WTC11 (cell line): ENCODE results near the gene NUDCD3. TPM values are rescaled to one million over a fixed set of nuclear protein-coding genes. Genes with fewer than 3 reads are reported as not detected.

ENCODE experiments used
- ATAC-seq: fragments of 200-7000 bp; cut with Tn5 transposase; 2 replicates; pipeline ENCODE4 v1.10.0; 2021; ENCODE audit warnings: mild to moderate bottlenecking, moderate library complexity
- CTCF ChIA-PET: fragments of 300-600 bp; sonication (Branson Sonifier 250); formaldehyde crosslinking; loops from one replicate; lab custom pipeline; 2021; ENCODE audit warnings: antibody characterized with exemption; lab: Charles Lee
- POLR2A ChIA-PET: fragments of 350-600 bp; sonication (Branson Sonifier 250); formaldehyde crosslinking; loops from one replicate; lab custom pipeline; 2021; ENCODE audit warnings: antibody characterized with exemption; lab: Charles Lee
- DNase-seq: peaks from one replicate; pipeline ENCODE4 v3.0.0; 2021; ENCODE audit warnings: low spot score
- H3K27ac Mint-ChIP-seq: 2 replicates; pipeline ENCODE4 v1.8.0; 2021; ENCODE audit warnings: mixed read lengths
- H3K27me3 Mint-ChIP-seq: 2 replicates; pipeline ENCODE4 v1.8.0; 2021; ENCODE audit warnings: low read depth, mild to moderate bottlenecking, moderate library complexity, mixed read lengths
- H3K36me3 Mint-ChIP-seq: 2 replicates; pipeline ENCODE4 v1.8.0; 2021; ENCODE audit warnings: mixed read lengths
- H3K4me1 Mint-ChIP-seq: 2 replicates; pipeline ENCODE4 v1.8.0; 2022; ENCODE audit warnings: mixed read lengths
- H3K4me3 Mint-ChIP-seq: 2 replicates; pipeline ENCODE4 v1.8.0; 2021; ENCODE audit warnings: mild to moderate bottlenecking, moderate library complexity, mixed read lengths
- H3K9me3 Mint-ChIP-seq: 2 replicates; pipeline ENCODE4 v1.8.0; 2021; ENCODE audit warnings: mixed read lengths
- FOXJ3 ChIP-seq: sonication (generic); formaldehyde crosslinking; IDR thresholded peaks from 2 replicates; pipeline ENCODE4 v1.9.0; 2021; ENCODE audit warnings: missing genetic modification reagents, mild to moderate bottlenecking, borderline replicate concordance
- FOXK1 ChIP-seq: sonication (generic); formaldehyde crosslinking; IDR thresholded peaks from 2 replicates; pipeline ENCODE4 v1.8.0; 2022; ENCODE audit warnings: mild to moderate bottlenecking, moderate library complexity, missing genetic modification reagents
- FOXP1 ChIP-seq: sonication (generic); formaldehyde crosslinking; IDR thresholded peaks from 2 replicates; pipeline ENCODE4 v1.8.0; 2022; ENCODE audit warnings: missing genetic modification reagents, mild to moderate bottlenecking, moderate library complexity, borderline replicate concordance
- GRHL2 ChIP-seq: fragments of 250-450 bp; sonication (Bioruptor Pico); IDR thresholded peaks from 2 replicates; pipeline ENCODE4 v1.8.0; 2022; ENCODE audit warnings: mild to moderate bottlenecking, moderate library complexity; ENCODE audit not compliant: insufficient replicate concordance, severe bottlenecking
- IRF2 ChIP-seq: sonication (generic); formaldehyde crosslinking; IDR thresholded peaks from 2 replicates; pipeline ENCODE4 v1.8.0; 2022; ENCODE audit warnings: low read depth, missing genetic modification reagents, borderline replicate concordance
- NFATC4 ChIP-seq: fragments of 250-450 bp; sonication (Bioruptor Pico); IDR thresholded peaks from 2 replicates; pipeline ENCODE4 v1.9.0; 2021; ENCODE audit warnings: mild to moderate bottlenecking
- OVOL2 ChIP-seq: fragments of 250-450 bp; sonication (Bioruptor Pico); IDR thresholded peaks from 2 replicates; pipeline ENCODE4 v1.9.0; 2021; ENCODE audit warnings: mild to moderate bottlenecking, borderline replicate concordance
- PRRX2 ChIP-seq: fragments of 250-450 bp; sonication (Bioruptor Pico); IDR thresholded peaks from 2 replicates; pipeline ENCODE4 v1.8.0; 2021; ENCODE audit warnings: mild to moderate bottlenecking
- ZNF138 ChIP-seq: sonication (generic); formaldehyde crosslinking; conservative IDR thresholded peaks from 2 replicates; pipeline ENCODE4 v1.8.1; 2022; ENCODE audit warnings: mild to moderate bottlenecking, moderate library complexity, missing genetic modification reagents
- total RNA-seq: library from RNA; stranded (reverse); gene quantifications from 3 replicates; pipeline ENCODE4 v1.2.3, GENCODE V29; 2021
- TF ChIP-seq, protein P1 (sequence below): sonication (generic); formaldehyde crosslinking; IDR thresholded peaks from 2 replicates; pipeline ENCODE4 v1.8.1; 2022; ENCODE audit warnings: mild to moderate bottlenecking, missing genetic modification reagents, moderate library complexity, borderline replicate concordance
- TF ChIP-seq, protein P2 (sequence below): fragments of 250-450 bp; sonication (Bioruptor Pico); IDR thresholded peaks from 2 replicates; pipeline ENCODE4 v1.8.0; 2021; ENCODE audit warnings: mild to moderate bottlenecking
- TF ChIP-seq, protein P3 (sequence below): sonication (generic); formaldehyde crosslinking; IDR thresholded peaks from 2 replicates; pipeline ENCODE4 v1.8.1; 2023; ENCODE audit warnings: mild to moderate bottlenecking, moderate library complexity, missing genetic modification reagents
- TF ChIP-seq, protein P4 (sequence below): sonication (generic); formaldehyde crosslinking; IDR thresholded peaks from 2 replicates; pipeline ENCODE4 v1.8.0; 2022; ENCODE audit warnings: mild to moderate bottlenecking, missing genetic modification reagents
- TF ChIP-seq, protein P5 (sequence below): fragments of 250-450 bp; sonication (Bioruptor Pico); IDR thresholded peaks from 2 replicates; pipeline ENCODE4 v1.9.0; 2021; ENCODE audit warnings: moderate library complexity, mild to moderate bottlenecking, inconsistent platforms, borderline replicate concordance
- TF ChIP-seq, protein P6 (sequence below): sonication (generic); formaldehyde crosslinking; IDR thresholded peaks from 2 replicates; pipeline ENCODE4 v1.8.1; 2023; ENCODE audit warnings: mild to moderate bottlenecking, missing genetic modification reagents, borderline replicate concordance
- TF ChIP-seq, protein P7 (sequence below): fragments of 250-450 bp; sonication (Bioruptor Pico); IDR thresholded peaks from 2 replicates; pipeline ENCODE4 v1.9.0; 2021; ENCODE audit warnings: mild to moderate bottlenecking

NUDCD3 gene
- total RNA-seq, 1 experiment from 2014 or later: 71.8 TPM

DNA sequence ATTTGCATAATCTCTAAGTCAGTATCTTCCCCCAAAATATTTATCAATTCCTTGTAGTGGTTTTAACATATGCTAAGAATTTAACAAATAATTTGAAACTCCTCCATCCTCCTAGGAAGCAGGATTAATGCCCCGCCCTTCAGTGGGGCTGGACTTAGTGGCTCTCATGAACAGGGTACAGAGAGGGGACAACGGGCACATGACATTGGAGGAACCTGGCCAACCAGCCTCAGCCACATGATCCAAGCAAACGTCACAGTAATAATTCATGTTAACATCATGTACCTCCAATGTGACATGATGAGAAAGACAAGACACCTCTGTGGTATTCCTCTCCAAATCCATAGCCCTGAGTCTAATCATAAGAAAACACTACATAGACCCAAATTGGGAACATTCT lies 50.5 kb downstream of the NUDCD3 start:
- no peak for ATAC-seq
- H3K27me3 Mint-ChIP-seq: no peaks in the 10 kb centered on the region
- POLR2A ChIA-PET: no interaction called here
- DNase-seq: no peak
- no peaks in the 10 kb centered on the region for H3K9me3 Mint-ChIP-seq
- no peak overlapping the region for H3K27ac Mint-ChIP-seq
- CTCF ChIA-PET: no interaction called here
- TF ChIP-seq, protein P1, sequence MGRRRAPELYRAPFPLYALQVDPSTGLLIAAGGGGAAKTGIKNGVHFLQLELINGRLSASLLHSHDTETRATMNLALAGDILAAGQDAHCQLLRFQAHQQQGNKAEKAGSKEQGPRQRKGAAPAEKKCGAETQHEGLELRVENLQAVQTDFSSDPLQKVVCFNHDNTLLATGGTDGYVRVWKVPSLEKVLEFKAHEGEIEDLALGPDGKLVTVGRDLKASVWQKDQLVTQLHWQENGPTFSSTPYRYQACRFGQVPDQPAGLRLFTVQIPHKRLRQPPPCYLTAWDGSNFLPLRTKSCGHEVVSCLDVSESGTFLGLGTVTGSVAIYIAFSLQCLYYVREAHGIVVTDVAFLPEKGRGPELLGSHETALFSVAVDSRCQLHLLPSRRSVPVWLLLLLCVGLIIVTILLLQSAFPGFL: no peak
- TF ChIP-seq IRF2 (CRISPR knock-in tag): no peak
- no peaks in the 10 kb centered on the region for H3K4me1 Mint-ChIP-seq
- H3K36me3 Mint-ChIP-seq: peaks cover 2% of the 10 kb centered on the region; the same call in 1 of the 2 replicates
- no peak overlapping the region for H3K4me3 Mint-ChIP-seq

DNA sequence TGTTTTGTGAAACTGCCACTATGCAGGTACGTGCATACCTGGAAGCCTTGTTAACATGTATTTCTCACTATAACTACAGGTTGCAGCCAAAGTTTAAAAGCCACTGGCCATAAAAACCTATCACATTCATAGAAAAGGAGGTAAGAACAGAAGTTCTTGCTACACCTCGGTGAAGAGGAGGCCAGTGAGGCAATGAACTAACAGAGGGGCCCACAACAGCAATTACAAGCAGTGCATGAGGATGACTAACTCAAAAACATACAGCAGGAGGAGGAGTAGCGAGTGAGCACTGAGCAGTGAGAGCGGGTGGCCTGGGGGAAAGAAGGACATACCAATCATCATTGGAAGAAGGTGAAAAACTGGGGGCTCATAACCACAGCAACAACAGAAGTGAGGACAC lies 51.6 kb downstream of the NUDCD3 start:
- CTCF ChIA-PET: no interaction called here
- ATAC-seq (no peak), DNase-seq (no peak)
- Mint-ChIP-seq H3K4me3 (no peak overlapping the region), H3K27ac (no peak overlapping the region; the same call in 1 of the 2 replicates), H3K36me3 (peaks cover 2% of the 10 kb centered on the region; the same call in 1 of the 2 replicates), H3K9me3 (no peaks in the 10 kb centered on the region), H3K27me3 (no peaks in the 10 kb centered on the region), H3K4me1 (no peaks in the 10 kb centered on the region)
- TF ChIP-seq, protein P2, sequence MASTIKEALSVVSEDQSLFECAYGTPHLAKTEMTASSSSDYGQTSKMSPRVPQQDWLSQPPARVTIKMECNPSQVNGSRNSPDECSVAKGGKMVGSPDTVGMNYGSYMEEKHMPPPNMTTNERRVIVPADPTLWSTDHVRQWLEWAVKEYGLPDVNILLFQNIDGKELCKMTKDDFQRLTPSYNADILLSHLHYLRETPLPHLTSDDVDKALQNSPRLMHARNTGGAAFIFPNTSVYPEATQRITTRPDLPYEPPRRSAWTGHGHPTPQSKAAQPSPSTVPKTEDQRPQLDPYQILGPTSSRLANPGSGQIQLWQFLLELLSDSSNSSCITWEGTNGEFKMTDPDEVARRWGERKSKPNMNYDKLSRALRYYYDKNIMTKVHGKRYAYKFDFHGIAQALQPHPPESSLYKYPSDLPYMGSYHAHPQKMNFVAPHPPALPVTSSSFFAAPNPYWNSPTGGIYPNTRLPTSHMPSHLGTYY (CRISPR knock-in tag): no peak
- TF ChIP-seq, protein P3, sequence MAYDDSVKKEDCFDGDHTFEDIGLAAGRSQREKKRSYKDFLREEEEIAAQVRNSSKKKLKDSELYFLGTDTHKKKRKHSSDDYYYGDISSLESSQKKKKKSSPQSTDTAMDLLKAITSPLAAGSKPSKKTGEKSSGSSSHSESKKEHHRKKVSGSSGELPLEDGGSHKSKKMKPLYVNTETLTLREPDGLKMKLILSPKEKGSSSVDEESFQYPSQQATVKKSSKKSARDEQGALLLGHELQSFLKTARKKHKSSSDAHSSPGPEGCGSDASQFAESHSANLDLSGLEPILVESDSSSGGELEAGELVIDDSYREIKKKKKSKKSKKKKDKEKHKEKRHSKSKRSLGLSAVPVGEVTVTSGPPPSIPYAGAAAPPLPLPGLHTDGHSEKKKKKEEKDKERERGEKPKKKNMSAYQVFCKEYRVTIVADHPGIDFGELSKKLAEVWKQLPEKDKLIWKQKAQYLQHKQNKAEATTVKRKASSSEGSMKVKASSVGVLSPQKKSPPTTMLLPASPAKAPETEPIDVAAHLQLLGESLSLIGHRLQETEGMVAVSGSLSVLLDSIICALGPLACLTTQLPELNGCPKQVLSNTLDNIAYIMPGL (CRISPR knock-in tag): no peak
- TF ChIP-seq GRHL2 (CRISPR knock-in tag) (no peak), FOXK1 (no peak), ZNF138 (CRISPR knock-in tag) (no peak), FOXJ3 (CRISPR knock-in tag) (no peak), PRRX2 (CRISPR knock-in tag) (no peak), NFATC4 (CRISPR knock-in tag) (no peak), FOXP1 (CRISPR knock-in tag) (no peak), OVOL2 (CRISPR knock-in tag) (no peak)
- TF ChIP-seq, protein P4, sequence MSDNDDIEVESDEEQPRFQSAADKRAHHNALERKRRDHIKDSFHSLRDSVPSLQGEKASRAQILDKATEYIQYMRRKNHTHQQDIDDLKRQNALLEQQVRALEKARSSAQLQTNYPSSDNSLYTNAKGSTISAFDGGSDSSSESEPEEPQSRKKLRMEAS: no peak
- TF ChIP-seq, protein P5, sequence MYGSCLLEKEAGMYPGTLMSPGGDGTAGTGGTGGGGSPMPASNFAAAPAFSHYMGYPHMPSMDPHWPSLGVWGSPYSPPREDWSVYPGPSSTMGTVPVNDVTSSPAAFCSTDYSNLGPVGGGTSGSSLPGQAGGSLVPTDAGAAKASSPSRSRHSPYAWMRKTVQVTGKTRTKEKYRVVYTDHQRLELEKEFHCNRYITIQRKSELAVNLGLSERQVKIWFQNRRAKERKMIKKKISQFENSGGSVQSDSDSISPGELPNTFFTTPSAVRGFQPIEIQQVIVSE (CRISPR knock-in tag): no peak
- TF ChIP-seq, protein P6, sequence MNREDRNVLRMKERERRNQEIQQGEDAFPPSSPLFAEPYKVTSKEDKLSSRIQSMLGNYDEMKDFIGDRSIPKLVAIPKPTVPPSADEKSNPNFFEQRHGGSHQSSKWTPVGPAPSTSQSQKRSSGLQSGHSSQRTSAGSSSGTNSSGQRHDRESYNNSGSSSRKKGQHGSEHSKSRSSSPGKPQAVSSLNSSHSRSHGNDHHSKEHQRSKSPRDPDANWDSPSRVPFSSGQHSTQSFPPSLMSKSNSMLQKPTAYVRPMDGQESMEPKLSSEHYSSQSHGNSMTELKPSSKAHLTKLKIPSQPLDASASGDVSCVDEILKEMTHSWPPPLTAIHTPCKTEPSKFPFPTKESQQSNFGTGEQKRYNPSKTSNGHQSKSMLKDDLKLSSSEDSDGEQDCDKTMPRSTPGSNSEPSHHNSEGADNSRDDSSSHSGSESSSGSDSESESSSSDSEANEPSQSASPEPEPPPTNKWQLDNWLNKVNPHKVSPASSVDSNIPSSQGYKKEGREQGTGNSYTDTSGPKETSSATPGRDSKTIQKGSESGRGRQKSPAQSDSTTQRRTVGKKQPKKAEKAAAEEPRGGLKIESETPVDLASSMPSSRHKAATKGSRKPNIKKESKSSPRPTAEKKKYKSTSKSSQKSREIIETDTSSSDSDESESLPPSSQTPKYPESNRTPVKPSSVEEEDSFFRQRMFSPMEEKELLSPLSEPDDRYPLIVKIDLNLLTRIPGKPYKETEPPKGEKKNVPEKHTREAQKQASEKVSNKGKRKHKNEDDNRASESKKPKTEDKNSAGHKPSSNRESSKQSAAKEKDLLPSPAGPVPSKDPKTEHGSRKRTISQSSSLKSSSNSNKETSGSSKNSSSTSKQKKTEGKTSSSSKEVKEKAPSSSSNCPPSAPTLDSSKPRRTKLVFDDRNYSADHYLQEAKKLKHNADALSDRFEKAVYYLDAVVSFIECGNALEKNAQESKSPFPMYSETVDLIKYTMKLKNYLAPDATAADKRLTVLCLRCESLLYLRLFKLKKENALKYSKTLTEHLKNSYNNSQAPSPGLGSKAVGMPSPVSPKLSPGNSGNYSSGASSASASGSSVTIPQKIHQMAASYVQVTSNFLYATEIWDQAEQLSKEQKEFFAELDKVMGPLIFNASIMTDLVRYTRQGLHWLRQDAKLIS (CRISPR knock-in tag): no peak
- TF ChIP-seq, protein P7, sequence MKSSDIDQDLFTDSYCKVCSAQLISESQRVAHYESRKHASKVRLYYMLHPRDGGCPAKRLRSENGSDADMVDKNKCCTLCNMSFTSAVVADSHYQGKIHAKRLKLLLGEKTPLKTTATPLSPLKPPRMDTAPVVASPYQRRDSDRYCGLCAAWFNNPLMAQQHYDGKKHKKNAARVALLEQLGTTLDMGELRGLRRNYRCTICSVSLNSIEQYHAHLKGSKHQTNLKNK (CRISPR knock-in tag): no peak
- POLR2A ChIA-PET: interaction anchor here (0.6 kb wide), 1 partner anchor 12 kb away, joined by 6 read pairs; no protein-coding TSS in a partner anchor
